GM13977 (cell line): ENCODE data around the gene DOC2B.
"Not testable (repeated sequence)": the region's sequence is repeated elsewhere in the genome, so short reads cannot be mapped to it uniquely, and the experiment has no call there.

Experiments
- DNase-seq: peaks from one replicate; pipeline ENCODE4 v3.0.0; 2012; ENCODE audit warnings: low spot score
- CTCF ChIP-seq: IDR thresholded peaks from 2 replicates; pipeline ENCODE4 v1.5.1; 2012; ENCODE audit warnings: mild to moderate bottlenecking, control low read depth; ENCODE audit not compliant: insufficient read depth; ENCODE audit errors: extremely low read depth, missing control alignments
- in situ Hi-C: fragments of 300-500 bp; cut with MboI; formaldehyde crosslinking; loops from one replicate; pipeline ENCODE4 v1.12.0; 2022; ENCODE audit warnings: low sequenced_read_pairs, low pct_unique_long_range_greater_than_20kb, mixed read lengths, inconsistent platforms; ENCODE audit not compliant: unreplicated experiment

The DOC2B gene

GRCh38 chr17:204427-205147 lies 23.1 kb upstream of the DOC2B start:
- in situ Hi-C loops = no loop called here
- no peak for DNase-seq
- TF ChIP-seq CTCF = no peak

- in situ Hi-C loops = no loop called here
- DNase-seq = no peak
- TF ChIP-seq CTCF = no peak
Measured at GRCh38 chr17:202501-202951, 21.1 kb upstream of the DOC2B start.

DNA sequence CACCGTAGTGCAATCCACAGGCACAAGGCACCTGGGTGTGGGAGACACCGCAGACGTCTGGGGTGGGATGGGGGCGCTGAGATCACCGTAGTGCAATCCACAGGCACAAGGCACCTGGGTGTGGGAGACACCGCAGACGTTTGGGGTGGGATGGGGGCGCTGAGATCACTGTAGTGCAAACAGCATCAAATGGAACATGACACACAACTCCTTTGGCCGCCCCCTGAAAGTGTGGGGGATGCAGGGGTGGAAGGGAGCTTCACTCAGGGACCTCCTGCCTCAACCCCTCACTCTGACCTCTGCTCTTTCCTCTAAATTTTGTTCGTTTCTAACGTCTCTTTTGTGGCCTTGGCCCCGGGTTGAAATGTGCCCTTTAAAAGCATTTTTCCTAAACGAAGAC lies 20.3 kb upstream of the DOC2B start:
- DNase-seq, in situ Hi-C loops: not testable (repeated sequence)

GRCh38 chr17:201257-201656 lies 19.8 kb upstream of the DOC2B start:
- in situ Hi-C loops, DNase-seq: not testable (repeated sequence)

- no peak for TF ChIP-seq CTCF
- no peak for DNase-seq
- in situ Hi-C loops = no loop called here
Measured at GRCh38 chr17:200586-200985, 19.1 kb upstream of the DOC2B start.

DNA sequence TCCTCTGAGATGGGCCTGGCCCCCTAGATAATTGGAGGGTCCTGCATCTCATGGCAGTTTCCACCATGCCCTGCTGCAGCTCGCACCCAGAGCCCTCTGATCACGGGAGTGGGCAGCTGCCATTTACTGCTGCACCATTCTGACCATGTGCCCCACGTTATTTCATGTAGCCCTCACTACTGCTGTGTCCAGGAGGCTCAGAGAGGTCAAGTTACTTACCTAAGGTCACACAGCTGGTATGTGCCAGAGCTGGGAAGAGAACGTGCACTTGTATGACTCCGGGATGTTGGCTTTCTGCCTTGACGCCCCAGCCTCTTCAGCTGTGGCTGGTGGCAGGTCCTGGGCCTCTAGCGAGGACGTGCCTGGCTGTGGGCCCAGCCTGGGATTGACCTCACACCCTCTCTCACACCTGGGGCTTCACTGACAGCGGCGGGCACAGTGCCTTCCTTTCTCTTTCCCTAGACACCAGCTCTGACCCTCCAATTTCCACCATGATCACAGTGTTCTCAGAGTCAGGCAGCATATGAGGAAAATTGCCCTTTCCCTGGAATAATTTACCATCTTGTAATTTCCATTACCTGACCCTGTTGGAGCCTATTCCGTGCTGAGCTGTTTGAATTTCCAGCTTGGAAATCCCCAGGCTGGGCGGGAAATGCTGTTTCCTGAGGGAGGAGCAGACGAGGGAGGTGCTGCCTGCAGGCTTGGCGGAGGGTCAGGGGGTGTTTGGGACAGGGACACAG lies 18.5 kb upstream of the DOC2B start:
- no peak for TF ChIP-seq CTCF
- in situ Hi-C loops = no loop called here
- no peak for DNase-seq

DNA sequence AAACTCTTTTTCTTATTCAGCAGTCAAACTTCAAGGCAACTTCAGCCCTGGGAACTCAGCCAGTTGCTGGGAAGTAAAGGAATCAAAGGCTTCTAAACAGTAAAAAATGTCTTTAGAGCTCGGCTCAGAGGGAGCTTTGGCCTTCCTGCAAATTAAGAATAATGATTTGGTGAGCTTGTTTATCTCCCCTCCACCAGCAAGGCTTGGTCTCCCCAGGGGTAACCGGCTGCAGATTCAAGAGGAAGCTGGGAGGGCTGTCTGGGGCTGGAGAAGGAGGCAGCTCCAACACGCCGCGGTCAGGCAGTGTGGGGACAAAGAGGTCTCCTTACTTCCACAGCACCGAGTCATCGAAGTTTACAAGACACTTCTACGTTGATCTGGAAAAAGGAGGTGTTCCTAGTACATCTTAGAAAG lies 17.7 kb upstream of the DOC2B start:
- in situ Hi-C loops = no loop called here
- TF ChIP-seq CTCF = no peak
- no peak for DNase-seq

DNA sequence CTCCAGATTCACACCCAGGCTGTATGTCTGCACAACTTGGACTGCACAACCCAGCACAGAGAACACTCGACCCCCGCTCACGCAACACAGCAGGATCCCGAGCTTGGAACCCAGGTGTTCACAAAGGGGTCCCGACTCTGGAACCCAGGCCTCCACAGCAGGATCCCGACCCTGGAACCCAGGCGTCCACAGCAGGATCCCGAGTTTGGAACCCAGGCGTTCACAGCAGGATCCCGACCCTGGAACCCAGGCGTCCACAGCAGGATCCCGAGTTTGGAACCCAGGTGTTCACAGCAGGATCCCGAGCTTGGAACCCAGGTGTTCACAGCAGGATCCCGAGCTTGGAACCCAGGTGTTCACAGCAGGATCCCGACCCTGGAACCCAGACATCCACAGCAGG lies 16.8 kb upstream of the DOC2B start:
- DNase-seq, in situ Hi-C loops: not testable (repeated sequence)
